GM21528 (cell line): ENCODE data around the gene TMEM107.
"Not testable (repeated sequence)": the region's sequence is repeated elsewhere in the genome, so short reads cannot be mapped to it uniquely, and the experiment has no call there.

Experiments used
- ATAC-seq: cut with Tn5 transposase; IDR thresholded peaks from one replicate; pipeline ENCODE4 v1.9.1; 2021; ENCODE audit warnings: mild to moderate bottlenecking, moderate library complexity; ENCODE audit not compliant: unreplicated experiment, low FRiP score

Gene TMEM107

DNA sequence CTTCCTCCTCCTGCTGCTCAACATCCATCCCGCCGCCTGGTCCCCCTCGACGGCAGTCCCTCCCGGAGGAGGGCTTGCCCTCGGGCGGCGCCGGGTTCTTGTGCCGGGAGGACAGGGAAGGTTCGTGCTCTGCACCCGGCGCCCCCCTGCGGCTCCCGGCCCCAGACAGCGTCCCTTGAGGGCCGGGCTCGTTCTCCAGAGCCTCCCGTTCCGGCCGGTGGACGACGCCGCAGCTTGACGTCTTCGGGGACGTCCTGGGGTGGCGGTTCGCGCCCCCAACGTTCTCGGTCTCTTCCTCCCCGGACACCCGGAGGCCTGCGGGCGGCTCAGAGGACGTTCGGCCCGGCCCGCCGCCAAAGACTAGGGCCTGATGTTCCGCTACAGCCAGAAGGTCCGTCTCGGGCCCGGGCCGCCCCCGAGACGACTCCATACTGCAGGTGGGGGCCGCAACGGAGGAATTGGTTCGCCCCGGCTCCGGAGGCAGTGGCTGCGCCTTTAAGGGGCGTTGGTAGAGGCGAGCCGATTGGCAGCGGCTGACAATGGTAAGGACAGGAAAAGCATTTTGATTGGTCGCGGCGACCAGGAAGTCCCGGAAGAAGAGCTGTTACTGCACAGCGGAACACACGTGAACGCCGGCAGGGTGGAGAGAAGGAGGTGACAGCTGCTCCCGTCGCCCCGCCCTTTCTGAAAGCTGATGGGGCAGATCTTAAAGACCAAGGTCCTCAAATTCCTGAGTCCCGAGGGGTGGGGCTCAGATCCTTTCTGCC, 13.7 kb upstream of the TMEM107 start, which contains the start of gene BORCS6:
BORCS6 (minus strand) TSS at position 470 of the 767 bp plus-strand sequence; CDS start at position 430, 40 bp downstream.
- ATAC-seq, result peak; percentile 49

DNA sequence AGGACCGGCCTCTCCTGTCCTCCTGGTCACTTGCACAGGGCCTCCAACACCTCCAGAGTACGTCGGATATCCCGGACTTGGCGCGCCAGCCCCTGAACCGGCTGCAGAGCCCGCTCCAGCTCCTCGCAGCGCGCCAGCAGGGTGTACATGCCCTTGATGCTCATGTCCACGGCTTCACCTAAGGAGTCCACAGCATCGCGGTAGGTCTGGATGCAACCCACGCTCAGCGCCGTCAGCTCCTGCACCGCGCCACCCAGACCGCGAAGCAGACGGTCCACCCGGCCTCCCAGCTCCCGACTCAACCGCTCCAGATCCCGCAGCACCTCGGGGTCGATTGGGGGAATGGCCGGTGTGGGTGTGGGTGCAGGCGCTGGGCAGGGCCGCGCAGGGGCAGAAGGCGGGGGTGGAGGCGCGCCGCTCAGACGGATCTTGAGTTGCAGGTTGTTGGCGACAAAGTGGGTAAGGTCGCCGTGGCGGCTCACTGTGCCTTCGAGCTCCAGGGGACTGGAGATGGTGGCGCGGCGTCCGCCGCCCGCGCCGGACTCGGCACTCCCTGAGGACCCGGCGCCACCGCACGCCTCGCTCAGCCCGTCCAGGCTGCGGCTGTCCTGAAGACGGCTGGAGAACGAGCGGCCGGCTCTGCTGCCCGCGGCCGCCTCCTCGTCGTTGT, 13.0 kb upstream of the TMEM107 start:
- ATAC-seq, result no peak

DNA sequence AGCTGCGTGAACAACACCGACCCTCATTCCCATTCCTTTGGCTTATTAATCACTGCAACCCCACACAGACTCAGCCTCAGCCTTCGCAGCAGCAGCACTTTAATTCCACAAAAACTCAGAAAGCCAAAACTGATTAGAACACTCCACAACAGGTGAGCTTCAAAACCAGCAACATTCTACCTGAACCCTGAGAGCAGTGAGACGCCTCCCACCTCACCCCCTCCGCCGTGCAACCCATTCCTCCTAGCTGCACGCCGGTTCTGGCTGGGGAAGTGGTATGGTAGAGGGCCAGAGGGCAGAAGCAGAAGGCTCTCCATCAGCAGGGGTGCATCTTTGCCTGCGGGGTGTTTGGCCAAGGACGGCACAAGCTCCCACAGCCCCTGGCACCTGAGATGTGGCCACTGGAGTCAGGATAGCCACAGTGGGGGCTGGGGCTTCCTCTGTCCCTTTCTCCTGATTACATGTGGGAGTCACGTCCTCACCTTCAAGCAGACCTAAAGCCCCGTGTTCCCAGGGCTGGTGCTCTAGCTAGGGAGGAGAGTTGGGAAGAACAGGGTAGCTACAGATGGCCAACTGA, 12.2 kb upstream of the TMEM107 start:
- no peak for ATAC-seq

DNA sequence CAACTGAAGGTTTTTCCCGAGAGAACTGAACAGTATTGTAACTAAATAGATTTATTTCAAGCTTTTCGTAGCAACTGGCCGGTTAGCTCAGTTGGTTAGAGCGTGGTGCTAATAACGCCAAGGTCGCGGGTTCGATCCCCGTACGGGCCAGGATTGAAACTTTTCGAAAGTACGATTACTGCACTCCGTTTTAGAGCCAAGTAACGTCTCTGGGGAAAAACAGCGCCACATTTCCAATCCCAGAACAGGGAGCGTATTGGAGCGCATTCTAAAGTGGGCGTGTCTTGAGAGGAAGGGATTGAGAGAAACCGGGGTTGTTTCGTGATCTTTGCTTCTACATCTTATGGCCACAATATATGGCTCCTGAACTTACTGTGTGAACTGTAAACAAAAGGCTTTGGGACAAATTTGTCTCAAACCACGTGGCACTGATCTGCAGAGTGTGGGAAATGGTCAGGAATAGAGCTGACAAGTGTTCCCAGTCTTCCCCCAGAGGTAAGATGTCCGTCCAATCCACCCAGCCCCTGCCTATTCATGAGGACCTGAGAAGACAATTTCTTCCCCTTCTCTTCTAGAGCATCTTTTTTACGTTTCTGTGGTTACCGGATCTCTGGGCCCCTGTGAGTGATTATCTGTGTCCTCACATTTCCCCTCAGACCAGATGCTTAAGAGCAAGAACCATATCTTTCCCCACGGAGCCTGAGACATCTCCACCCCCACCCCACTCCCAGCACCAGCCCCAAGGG, 11.5 kb upstream of the TMEM107 start:
- ATAC-seq, result peak; percentile 31

DNA sequence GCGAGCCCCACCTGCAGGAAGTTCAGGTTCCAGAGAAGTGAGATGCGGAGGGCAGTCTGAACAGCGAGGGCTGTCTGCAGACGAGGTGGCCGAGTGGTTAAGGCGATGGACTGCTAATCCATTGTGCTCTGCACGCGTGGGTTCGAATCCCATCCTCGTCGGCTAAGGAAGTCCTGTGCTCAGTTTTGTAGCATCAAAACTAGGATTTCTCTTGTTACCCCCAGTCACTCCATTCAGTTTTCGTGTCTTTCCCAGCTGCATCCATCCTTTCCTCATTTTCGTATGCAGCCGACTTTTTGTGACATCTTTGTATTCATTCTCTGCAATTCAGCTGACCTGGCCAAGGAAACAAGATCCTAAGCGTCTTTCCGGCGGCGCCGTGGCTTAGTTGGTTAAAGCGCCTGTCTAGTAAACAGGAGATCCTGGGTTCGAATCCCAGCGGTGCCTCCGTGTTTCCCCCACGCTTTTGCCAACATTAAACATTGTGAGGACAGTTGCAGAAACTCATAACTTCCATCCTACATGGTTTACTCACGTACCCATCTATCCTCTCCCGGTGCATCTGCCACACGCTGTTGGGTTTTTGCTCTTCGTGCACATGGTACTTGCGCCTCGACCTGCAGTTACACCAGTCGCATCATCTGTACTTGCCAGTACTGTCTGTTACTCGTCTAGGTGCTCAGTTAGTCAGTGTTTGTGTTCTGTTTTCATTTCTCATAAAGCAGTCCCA, 10.8 kb upstream of the TMEM107 start:
- ATAC-seq, result peak; percentile 27

DNA sequence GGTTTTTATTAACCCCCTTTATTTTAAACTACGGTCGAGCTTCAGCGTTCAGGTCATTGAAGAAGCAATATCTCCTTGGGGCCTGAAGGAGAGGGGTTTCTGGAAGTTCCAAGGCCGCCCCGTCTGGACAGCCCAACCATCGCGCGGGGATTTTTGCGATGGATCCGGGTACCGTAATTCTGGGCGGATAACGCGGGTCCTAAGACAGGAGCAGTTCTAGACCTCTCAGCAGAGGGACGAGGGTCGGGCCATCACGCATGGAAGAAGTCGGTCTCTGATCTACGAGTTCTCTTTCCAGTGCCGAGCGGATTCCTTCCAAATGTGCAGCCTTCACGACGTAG, 10.2 kb upstream of the TMEM107 start:
- ATAC-seq, result peak; percentile 3

DNA sequence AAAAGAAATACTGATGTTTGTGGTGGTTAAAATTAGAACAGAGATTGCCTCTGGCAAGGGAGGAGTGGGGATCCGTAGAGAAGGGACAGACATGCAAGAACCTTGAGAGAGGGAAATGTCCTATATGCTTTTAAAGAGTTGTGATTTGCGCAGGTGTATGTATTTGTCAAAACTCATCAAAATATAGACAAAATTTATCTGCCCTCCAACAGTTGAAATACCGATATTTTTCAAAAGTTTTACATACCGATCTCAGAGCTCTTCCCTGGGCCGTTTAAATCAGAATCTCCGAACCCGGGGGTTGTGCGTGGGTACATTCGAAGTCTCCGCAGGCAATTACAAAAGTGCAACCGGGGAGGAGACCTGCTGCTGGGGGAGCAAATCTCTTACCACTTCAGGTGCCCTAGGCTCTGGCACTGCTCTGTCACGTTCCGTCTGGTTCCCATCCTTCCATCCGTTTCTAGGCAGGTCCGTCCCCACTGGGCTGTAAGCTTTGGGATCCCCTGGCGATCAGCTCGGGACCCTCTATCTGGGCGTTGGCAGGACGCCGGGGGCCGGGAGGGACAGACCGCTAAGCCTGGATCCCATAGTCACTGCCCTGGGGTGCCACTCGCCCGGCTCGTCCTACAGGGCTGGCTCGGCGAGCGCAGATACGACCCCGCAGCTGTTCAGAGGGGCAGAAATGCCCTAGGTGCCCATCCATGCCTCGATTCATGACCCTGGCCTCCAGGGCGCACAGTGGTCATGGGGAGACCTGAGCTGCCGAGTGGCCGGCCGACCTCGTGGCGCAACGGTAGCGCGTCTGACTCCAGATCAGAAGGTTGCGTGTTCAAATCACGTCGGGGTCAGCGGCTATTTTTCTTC, 9.6 kb upstream of the TMEM107 start:
- no peak for ATAC-seq

DNA sequence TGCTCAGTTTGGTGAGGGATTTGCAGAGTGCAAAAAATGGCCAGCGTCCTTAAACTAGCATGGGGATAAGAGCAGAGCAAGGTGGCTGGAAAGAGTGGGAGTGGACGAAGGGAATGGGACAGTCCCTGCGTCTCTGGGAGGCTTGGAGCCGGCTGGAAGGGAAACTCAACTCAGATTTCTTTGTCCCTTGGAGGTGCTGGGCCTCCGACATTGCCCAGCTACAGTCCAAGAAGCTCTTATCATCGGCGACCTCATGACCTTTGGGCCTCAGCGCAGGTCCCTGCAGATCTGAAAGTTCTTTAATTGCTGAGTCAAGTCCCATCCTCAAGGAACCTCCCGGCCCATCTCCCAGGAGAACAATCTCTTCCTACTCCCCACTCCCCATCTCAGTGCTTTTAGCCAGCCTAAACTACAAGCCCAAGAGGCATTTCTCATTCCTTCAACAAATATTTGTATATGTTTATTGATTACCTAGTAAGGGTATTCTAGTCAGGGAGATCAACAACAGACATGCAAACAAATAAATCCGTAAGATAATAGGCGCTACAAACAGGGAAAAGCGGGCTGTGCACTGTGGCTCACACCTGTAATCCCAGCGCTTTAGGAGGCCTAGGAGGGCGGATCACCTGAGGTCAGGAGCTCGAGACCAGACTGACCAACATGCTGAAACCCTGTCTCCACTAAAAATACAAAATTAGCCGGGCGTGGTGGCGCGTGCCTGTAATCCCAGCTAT, 985 bp upstream of the TMEM107 start:
- ATAC-seq, result no peak

DNA sequence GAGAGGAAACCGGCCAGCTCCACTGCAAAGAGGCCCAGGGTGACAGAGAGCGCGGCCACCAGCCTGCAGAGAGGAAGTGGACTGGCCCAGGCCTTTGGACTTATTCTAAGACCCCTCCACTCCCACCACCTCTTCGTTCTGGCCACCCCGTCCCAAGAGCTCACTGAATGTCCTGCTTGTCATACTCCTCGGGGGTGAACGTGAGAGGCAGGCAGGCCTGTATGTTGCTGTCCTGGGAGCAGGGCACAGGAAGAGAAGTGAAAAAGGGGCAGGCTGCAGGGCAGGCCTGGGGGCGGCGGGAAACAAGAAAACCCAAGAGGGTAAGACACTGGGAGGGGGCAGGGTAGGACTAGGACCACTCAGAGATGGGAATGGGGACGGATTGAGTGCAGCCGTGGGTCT, 384 bp downstream of the TMEM107 start:
- peak; percentile 6 for ATAC-seq

DNA sequence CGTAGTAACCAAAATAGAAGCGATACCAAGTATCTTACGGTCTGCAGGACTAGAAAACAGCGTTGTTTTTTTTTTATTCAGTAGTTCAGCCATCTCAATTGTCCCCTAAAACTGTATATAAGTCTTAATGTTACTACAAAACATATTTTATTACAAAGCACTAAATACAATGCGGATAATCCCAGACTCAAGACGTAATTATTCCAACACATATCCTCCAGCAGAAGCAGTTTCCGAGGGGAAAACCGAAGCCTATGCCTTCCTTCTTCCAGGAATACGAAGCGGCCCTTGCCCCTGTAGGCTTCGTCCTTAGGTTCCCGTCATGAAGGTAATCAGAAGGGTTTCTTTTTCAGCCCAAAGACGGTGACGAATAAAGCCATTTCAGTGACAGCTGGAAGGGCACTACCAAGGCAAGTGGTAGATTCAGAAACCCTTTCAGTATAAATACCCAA, 2.3 kb downstream of the TMEM107 start:
- ATAC-seq, result no peak

DNA sequence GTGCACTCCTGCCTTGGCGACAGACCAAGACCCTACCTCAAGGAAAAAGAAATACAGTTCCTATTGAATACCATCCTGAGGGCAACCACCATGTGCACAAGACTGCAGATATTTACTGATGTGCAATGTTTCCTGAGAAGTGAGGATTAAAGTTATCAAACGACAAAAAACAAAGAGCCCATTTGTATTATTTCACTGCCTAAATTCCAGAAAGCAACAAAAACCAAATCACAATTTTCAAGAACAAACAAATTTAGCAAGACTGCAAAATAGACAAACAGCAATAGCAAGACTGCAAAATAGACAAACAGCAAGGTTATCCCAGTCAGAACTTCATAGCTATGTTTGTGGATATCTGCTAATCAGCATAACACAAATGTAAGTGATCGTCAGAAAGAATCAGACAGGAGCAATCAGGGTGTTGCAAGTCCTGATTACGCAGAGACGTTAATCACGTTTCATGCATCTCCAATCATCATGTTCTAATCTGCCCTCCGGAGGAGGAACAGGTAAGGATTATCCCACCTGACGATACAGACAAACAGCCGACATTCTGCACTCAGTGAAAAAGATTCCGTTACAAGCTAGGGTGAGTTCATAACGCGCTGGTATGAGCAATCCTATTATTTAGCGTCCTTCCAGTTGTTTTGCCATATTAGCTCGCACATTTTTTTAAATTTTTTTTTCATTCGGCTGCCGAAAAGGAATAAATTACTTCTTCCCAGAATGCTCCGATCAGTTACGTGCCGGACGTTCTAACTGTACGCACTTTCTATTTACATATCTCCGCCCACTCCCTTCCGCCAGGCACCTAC, 2.9 kb downstream of the TMEM107 start:
- ATAC-seq, result peak; percentile 68

DNA sequence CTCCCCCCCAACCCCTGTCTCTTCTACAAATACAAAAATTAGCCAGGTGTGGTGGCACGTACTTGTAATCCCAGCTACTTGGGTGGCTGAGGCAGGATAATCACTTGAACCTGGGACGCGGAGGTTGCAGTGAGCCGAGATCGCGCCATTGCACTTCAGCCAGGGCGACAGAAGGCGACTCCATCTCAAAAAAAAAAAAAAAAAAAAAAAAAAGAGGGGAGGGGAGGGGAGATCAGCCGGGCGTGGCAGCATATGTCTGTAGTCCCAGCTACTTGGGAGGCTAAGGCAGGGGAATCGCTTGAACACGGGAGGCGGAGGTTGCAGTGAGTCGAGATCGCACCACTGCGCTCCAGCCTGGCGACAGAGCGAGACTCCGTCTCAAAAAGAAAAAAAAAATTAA, 6.0 kb downstream of the TMEM107 start:
- ATAC-seq, result not testable (repeated sequence)

DNA sequence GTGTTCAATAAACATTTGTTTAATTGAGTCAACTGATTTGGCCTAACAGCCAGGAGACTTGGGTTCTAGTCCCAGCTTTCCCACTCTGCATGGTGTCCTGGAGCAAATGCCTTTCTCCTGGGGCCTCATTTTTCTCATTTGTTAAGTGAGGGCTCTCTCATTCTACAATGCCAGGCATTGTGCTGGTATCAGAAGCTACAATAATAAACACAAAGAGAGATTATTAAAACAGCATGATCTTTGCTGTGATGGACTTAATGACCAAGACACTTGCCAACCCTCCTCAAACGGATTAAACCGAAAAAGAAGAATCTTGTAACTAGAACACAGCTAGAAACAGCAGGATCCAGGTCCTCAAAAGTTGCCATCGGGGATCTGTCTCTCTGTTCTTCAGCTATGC, 8.7 kb downstream of the TMEM107 start:
- no peak for ATAC-seq

DNA sequence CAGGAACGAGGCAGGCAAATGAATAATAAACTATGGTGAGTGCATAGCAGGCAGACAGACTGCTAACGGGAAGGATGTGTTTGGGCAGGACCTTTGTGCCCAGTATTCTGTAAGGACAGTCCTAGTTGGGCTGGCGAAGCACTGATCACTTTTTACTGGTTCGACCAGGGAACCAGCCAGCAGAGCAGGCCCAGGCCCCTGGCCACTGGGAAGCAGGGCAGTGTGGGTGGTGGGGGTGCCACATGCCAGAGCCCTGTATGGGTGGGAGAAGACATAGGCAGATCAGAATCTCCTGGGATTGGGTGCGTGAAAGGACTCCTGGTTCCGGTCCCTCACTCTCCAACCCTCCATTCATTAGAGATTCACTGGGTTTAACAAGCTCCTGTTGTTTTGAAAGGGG, 9.4 kb downstream of the TMEM107 start:
- ATAC-seq, result no peak

DNA sequence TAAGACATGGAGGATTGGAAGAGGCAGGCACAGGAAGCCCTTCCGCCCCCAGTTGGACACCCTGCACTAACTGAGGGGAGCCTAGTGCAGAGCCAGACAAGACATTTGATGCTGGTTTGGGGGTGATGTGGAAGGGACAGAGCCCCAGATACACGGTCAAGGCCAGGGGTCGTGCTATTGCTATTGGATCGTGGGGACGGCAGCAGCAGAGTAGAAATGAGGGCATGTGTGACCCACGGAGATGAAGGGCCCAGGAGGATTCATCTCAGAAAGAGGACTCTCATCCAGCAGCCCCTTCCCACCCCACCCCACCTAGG, 11.4 kb downstream of the TMEM107 start:
- ATAC-seq, result no peak

DNA sequence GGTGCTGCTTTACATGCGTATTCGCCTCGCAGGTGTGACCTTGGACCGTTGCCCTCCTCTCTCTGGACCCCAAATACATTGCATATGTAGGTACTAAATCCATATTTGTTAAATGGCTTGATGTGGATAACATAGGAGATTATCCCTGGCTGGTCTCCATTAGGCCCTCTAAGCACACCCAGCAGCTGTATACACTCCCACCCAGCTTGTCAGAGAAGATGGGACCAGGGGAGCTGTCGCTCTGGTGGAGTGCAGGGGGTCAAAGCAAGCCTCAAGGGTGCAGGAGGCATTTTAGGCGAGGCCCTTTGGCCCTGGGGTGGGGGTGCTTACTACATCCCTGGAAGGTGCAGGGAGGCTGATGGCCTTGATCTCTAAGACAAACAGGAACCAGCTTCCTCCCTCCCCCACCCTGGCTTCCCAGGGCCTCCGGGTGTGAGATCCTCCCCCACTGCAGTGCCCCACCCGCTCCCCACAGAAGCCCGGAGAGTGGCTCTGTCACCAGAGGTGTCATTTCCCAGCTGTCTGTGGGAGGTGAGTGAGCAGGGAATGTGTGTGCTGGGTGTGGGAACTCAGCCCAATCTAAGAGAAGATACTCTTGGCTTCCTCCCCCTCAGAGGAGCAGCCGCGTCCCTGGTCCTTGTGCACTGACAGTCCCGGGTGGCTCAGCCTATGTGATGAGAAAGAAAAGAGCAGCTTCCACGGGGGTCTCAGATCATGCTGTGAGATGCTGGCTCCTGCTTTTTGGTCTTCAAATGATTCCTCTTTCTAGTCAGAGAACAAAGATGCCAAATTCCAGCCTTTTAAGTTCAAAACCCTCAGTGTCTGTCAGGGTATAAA, 12.0 kb downstream of the TMEM107 start:
- ATAC-seq, result no peak
